ENCODE data around the gene GAB3.

DNA sequence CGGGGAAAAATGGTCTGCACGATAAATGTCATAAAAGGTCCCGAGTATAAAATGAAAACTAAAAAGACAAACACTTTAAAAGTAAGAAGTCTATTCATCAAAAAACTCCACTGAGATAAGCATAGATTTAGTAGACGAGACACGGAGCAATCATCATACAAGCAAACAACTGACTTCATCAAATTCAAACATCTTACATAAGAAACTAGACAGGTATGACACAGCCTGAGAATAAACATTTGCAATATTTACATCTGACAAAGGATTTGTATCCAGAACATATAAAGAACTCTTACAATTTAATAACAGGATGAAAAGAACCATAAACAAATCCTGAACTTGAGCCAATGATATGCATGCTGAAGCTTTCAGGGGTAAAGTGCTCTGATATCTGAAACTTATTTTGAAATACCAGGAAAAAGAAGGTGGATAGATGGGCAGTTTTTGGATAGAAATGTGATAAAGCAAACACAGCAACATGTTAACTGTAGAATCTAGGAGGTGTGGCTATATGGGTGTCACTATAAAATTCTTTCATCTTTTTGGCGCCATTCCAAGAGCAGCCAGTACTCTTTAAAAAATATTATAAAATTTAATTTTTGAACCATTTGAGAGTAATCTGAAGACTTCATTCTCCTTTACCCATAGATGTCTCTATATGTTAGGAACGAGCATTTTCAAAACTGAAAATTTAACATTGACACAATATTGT is 42.4 kb upstream of the GAB3 start:
- TF ChIP-seq, protein P1, sequence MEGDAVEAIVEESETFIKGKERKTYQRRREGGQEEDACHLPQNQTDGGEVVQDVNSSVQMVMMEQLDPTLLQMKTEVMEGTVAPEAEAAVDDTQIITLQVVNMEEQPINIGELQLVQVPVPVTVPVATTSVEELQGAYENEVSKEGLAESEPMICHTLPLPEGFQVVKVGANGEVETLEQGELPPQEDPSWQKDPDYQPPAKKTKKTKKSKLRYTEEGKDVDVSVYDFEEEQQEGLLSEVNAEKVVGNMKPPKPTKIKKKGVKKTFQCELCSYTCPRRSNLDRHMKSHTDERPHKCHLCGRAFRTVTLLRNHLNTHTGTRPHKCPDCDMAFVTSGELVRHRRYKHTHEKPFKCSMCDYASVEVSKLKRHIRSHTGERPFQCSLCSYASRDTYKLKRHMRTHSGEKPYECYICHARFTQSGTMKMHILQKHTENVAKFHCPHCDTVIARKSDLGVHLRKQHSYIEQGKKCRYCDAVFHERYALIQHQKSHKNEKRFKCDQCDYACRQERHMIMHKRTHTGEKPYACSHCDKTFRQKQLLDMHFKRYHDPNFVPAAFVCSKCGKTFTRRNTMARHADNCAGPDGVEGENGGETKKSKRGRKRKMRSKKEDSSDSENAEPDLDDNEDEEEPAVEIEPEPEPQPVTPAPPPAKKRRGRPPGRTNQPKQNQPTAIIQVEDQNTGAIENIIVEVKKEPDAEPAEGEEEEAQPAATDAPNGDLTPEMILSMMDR (IDR thresholded peaks at IDR 0.05): no peak
- TF ChIP-seq EP300 (IDR thresholded peaks at IDR 0.05; ENCODE audit: borderline replicate concordance in 1 of 2, low read depth in 1 of 2, low read length in 1 of 2) (no peak), FOXJ3 (CRISPR knock-in tag; IDR thresholded peaks at IDR 0.05) (no peak), REST (IDR thresholded peaks at IDR 0.05; ENCODE audit: low read depth, low read length) (no peak), TCF12 (IDR thresholded peaks at IDR 0.05) (no peak), SMC3 (IDR thresholded peaks at IDR 0.05; ENCODE audit: low read depth, low read length) (no peak), POLR2AphosphoS5 (IDR thresholded peaks at IDR 0.05; ENCODE audit: low read depth, low read length) (no peak), RFX5 (IDR thresholded peaks at IDR 0.05; ENCODE audit: low read length) (no peak), FOXM1 (IDR thresholded peaks at IDR 0.05; ENCODE audit: low read depth) (no peak), RAD21 (IDR thresholded peaks at IDR 0.05; ENCODE audit: low read length) (no peak)

All from SK-N-SH (cell line).